GM23248 (cell line): ENCODE data around the gene GBF1.

ENCODE experiments used
- EZH2 ChIP-seq: fragments of 200-600 bp; sonication (generic); IDR thresholded peaks from 2 replicates; pipeline ENCODE4 v1.6.1; 2018; ENCODE audit warnings: antibody characterized with exemption, mild to moderate bottlenecking; ENCODE audit not compliant: insufficient read depth, poor library complexity, severe bottlenecking
- EZH2phosphoT487 ChIP-seq: fragments of 200-600 bp; sonication (generic); IDR thresholded peaks from 2 replicates; pipeline ENCODE4 v1.6.1; 2018; ENCODE audit warnings: antibody characterized with exemption, moderate library complexity, mild to moderate bottlenecking, low read depth; ENCODE audit not compliant: insufficient read depth

- no peak for TF ChIP-seq EZH2
- TF ChIP-seq EZH2phosphoT487, result no peak
These were observed 57.3 kb downstream of the GBF1 start for GRCh38 chr10:102302611-102303010.
